Activated effector memory CD4-positive, alpha-beta T cell treated with Interleukin-2 at 50 U/mL for 16 hours (primary cell): ENCODE results near the gene JHY.

Experiments
- DNase-seq: peaks from one replicate; pipeline ENCODE4 v3.0.0-alpha.2; 2020

The JHY gene

DNA sequence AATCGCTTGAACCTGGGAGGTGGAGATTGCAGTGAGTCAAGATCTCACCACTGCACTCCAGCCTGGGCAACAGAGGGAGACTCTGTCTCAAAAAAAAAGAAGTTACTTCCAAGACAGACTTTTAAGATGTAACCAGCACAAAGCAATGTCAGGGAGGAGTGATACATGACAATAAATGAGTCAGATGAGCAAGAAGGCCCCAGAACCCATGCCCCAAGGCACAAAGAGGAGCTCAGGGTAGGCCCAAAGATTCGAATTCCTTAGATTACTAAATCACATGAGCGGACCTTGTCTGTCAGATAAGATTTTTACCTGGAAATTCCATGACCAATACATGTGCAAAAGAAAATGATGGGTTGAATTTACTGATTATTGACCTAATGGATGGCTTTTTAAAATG, 10.5 kb upstream of the JHY start:
- no peak for DNase-seq

GRCh38 chr11:122874991-122875390, 7.6 kb upstream of the JHY start:
- no peak for DNase-seq

DNA sequence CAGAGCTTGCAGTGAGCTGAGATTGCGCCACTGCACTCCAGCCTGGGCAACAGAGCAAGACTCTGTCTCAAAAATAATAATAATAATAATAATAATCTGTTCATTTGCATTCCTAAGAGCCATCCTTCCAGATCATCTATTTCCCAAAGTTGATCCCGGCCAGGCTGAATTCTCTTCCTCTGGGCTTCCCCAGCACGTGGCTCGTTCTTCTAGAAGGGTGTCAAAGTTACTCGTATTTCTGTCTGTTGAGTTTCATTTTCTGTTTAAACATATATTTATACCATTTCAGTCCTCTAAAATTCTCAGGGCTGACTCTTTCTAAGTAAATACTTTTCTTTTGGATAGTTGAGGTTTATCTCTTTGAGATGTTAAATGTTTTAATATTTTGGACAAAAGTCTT, 4.8 kb upstream of the JHY start:
- DNase-seq, result no peak

GRCh38 chr11:122879785-122880184, 2.8 kb upstream of the JHY start:
- DNase-seq, result no peak

GRCh38 chr11:122882857-122883645, 492 bp downstream of the JHY start:
- peak; percentile 36 for DNase-seq

- no peak for DNase-seq
Observed at GRCh38 chr11:122883646-122883979, 1.1 kb downstream of the JHY start.

- DNase-seq, result no peak
Observed at GRCh38 chr11:122888162-122888561, 5.6 kb downstream of the JHY start.

DNA sequence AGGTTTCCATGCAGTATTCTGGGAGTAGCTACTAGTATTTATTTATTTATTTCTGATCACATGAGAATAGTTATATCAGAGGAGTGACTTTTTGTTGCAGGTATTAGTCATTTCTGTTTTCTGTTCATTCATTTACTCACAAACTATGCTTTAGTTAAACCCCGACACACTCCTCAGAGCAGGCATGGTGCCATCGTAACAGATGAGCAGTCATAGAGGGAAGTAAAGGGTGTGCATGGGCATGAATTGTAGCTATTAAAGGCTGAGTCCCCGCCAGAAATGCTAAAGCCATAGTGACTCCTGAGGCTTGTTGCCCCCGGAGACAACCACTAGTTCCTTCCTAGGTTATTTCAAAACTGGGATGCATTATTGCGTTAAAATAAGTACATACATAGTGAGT, 10.6 kb downstream of the JHY start:
- no peak for DNase-seq

- no peak for DNase-seq
Observed at GRCh38 chr11:122895563-122895962, 13.0 kb downstream of the JHY start.

- no peak for DNase-seq
Observed at GRCh38 chr11:122897606-122898210, 15.1 kb downstream of the JHY start.

DNA sequence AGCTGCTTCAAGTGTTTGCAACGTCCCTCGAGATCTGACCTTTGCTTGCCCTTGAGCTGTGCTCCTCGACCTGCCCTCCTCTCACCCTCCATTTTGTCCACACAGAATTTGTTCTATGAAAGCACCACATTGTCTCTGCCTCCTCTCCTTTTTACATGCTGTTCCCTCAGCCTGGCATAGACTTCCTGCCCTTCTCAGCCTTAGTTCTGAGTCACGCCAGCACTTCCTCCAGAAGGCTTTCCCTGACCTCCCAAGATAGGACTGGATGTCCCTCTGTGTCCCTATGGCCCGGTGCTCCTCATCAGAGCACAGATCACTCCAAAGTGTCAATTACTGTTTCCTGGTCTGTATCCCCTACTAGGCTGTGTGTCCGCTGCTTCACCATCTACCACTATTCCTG, 16.2 kb downstream of the JHY start:
- no peak for DNase-seq

GRCh38 chr11:122900587-122901202, 18.1 kb downstream of the JHY start:
- DNase-seq, result no peak

- no peak for DNase-seq
Observed at GRCh38 chr11:122902951-122903350, 20.4 kb downstream of the JHY start.

GRCh38 chr11:122910775-122911174, 28.2 kb downstream of the JHY start:
- DNase-seq, result no peak

DNA sequence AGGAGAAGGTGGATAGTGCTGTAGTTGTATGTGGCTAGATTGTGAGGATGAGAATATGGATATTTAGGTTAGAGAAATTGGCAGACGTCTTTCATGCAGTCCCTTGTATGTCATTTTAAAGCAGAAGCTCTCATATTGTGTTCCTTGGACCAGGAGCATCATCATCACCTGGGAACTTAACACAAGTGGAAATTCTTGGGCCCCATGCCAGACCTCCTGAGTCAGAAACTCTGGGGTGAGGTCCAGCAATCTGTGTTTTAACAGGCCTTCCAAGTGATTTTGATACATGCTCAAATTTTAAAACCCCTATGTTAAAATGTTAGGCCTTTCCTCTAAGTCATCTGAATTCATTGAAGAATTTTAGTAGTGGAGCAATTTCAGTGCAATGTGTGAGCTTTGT, 34.8 kb downstream of the JHY start:
- no peak for DNase-seq

DNA sequence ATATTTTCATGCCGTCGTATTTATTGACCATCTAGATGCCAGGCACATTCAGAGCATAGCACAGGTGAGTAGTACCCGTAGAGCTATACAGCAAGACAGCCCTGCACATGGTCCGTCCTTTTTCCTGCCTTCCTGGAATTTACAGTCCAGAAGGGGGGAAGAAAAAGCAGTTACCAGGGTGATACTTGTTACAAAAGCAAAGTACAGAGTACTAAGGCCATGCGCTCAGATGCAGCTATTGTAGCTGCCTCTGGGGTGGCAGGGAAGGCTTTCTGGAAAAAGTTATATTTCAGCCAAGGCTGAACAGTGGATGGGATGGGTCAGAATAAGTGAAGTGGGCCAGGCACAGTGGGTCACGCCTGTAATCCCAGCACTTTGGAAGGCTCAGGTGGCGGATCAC, 36.2 kb downstream of the JHY start:
- DNase-seq, result no peak

- DNase-seq, result no peak
Observed at GRCh38 chr11:122920579-122920978, 38.0 kb downstream of the JHY start.

DNA sequence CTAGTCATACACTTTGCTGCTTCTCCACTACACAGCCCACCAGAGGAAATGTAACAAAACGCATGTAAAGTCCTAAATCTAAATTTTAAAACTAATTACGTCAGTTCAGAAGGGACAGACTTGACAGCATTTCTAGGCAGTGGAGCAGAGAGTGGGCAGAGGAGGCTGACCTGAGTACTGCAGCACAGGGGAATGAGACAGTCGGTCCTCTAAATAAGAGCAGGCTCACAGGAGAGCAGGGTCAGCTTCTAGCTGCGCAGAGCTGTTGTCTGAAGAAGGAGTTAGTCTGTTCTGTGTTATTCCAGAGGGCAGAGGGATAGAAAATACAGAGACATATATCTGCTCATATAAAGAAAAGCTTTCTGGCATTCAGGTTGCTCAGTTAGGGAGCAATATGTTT, 40.3 kb downstream of the JHY start:
- no peak for DNase-seq

DNA sequence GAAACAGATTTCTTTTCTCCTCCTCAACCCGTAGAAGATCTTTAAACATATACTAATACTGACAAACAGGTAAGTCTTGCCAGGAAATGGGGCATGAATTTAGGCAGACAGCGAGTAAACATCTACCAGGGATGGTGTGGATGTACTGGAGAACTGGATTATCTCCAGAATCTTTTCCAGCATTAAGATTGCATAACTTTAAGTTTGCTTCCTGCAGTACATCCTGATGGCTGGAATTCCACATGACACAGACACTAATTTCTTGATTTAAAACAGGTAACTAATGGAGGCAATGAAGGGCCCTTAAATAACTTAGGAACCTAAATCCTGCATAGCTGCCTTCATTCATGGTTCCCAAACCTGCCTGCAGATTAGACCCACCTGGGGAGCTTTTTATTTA, 40.7 kb downstream of the JHY start:
- no peak for DNase-seq

GRCh38 chr11:122931510-122931909, 49.0 kb downstream of the JHY start:
- DNase-seq, result no peak

DNA sequence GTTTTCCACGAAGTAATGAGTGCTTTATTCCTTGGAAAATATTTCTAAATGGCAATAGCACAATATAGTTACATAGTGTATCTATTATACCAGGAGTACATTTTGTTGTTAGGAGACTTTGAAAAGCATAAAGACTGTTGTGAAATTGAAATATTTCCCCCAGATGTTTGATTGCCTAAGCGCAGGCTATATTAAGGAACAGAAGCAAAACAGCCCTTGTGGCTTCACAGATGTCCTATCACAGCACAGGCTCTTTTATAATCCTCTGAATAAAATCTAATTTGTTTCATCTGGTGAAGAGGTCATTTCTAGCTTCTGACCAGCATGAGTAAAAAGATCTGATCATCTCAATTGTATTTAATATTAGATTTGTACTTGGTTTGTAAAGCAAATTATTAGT, 50.9 kb downstream of the JHY start:
- no peak for DNase-seq

GRCh38 chr11:122937983-122938382, 55.4 kb downstream of the JHY start:
- no peak for DNase-seq

GRCh38 chr11:122938557-122938956, 56.0 kb downstream of the JHY start:
- DNase-seq, result no peak

- no peak for DNase-seq
Observed at GRCh38 chr11:122951211-122951610, 68.7 kb downstream of the JHY start.

GRCh38 chr11:122954455-122954854, 71.9 kb downstream of the JHY start:
- DNase-seq, result no peak
